Type B pancreatic cell (in vitro differentiated cells): ENCODE results near the gene PDE4B. TPM values are rescaled to one million over a fixed set of nuclear protein-coding genes. Genes with fewer than 3 reads are reported as not detected.

ENCODE experiments used
- DNase-seq: peaks from one replicate; pipeline ENCODE4 v3.0.0; 2021; ENCODE audit warnings: mixed read lengths; ENCODE audit not compliant: unreplicated experiment; ENCODE audit errors: extremely low spot score
- H3K27ac Mint-ChIP-seq: 2 replicates; pipeline ENCODE4 v1.8.0; 2021; ENCODE audit warnings: mild to moderate bottlenecking, mixed read lengths
- H3K27me3 Mint-ChIP-seq: 2 replicates; pipeline ENCODE4 v1.8.0; 2021; ENCODE audit warnings: mixed read lengths
- H3K36me3 Mint-ChIP-seq: 2 replicates; pipeline ENCODE4 v1.8.0; 2021; ENCODE audit warnings: mixed read lengths
- H3K4me1 Mint-ChIP-seq: one replicate; pipeline ENCODE4 v1.8.0; 2021; ENCODE audit warnings: mixed read lengths; ENCODE audit not compliant: unreplicated experiment
- H3K4me3 Mint-ChIP-seq: 2 replicates; pipeline ENCODE4 v1.8.0; 2021; ENCODE audit warnings: mild to moderate bottlenecking, mixed read lengths
- H3K9me3 Mint-ChIP-seq: 2 replicates; pipeline ENCODE4 v1.8.0; 2021; ENCODE audit warnings: mixed read lengths
- total RNA-seq: library from RNA; stranded (reverse); gene quantifications from 2 replicates; pipeline ENCODE4 v1.2.1, GENCODE V29; 2021; ENCODE audit warnings: low replicate concordance
- TF ChIP-seq, protein P1 (sequence below): fragments of 200-600 bp; sonication (generic); conservative IDR thresholded peaks from 2 replicates; pipeline ENCODE4 v1.5.0; 2021; ENCODE audit warnings: antibody characterized with exemption, mild to moderate bottlenecking

The PDE4B gene
- total RNA-seq, 1 donor from 2014 or later = 4.7 TPM

- peaks cover 4% of the 10 kb centered on the region for H3K9me3 Mint-ChIP-seq
Observed at GRCh38 chr1:66372522-66373101, 579.9 kb downstream of the PDE4B start.

GRCh38 chr1:66373157-66373591, 580.5 kb downstream of the PDE4B start:
- TF ChIP-seq, protein P1, sequence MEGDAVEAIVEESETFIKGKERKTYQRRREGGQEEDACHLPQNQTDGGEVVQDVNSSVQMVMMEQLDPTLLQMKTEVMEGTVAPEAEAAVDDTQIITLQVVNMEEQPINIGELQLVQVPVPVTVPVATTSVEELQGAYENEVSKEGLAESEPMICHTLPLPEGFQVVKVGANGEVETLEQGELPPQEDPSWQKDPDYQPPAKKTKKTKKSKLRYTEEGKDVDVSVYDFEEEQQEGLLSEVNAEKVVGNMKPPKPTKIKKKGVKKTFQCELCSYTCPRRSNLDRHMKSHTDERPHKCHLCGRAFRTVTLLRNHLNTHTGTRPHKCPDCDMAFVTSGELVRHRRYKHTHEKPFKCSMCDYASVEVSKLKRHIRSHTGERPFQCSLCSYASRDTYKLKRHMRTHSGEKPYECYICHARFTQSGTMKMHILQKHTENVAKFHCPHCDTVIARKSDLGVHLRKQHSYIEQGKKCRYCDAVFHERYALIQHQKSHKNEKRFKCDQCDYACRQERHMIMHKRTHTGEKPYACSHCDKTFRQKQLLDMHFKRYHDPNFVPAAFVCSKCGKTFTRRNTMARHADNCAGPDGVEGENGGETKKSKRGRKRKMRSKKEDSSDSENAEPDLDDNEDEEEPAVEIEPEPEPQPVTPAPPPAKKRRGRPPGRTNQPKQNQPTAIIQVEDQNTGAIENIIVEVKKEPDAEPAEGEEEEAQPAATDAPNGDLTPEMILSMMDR = no peak
- no peak for DNase-seq

More at GRCh38 chr1:66372522-66373101, 579.9 kb downstream of the PDE4B start:
- Mint-ChIP-seq H3K4me3 (no peak overlapping the region), H3K27me3 (no peaks in the 10 kb centered on the region), H3K36me3 (peaks cover 4% of the 10 kb centered on the region), H3K27ac (no peak overlapping the region), H3K4me1 (peaks cover 5% of the 10 kb centered on the region)
- TF ChIP-seq, protein P1 = no peak
- DNase-seq = no peak

DNA sequence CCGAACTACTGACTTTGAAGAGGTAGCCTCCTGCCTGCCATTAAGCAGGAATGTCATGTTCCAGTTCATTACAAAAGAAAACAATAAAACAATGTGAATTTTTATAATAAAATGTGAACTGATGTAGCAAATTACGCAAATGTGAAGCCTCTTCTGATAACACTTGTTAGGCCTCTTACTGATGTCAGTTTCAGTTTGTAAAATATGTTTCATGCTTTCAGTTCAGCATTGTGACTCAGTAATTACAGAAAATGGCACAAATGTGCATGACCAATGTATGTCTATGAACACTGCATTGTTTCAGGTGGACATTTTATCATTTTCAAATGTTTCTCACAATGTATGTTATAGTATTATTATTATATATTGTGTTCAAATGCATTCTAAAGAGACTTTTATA, 581.5 kb downstream of the PDE4B start:
- H3K9me3 Mint-ChIP-seq = peaks cover 4% of the 10 kb centered on the region
- H3K36me3 Mint-ChIP-seq = peaks cover 4% of the 10 kb centered on the region
- TF ChIP-seq, protein P1 = no peak

More at GRCh38 chr1:66373157-66373591, 580.5 kb downstream of the PDE4B start:
- Mint-ChIP-seq H3K36me3 (peaks cover 4% of the 10 kb centered on the region), H3K27ac (no peak overlapping the region), H3K4me1 (peaks cover 5% of the 10 kb centered on the region), H3K9me3 (peaks cover 4% of the 10 kb centered on the region), H3K4me3 (no peak overlapping the region), H3K27me3 (no peaks in the 10 kb centered on the region)

GRCh38 chr1:66374561-66375111, 581.9 kb downstream of the PDE4B start:
- no peak overlapping the region for H3K27ac Mint-ChIP-seq
- H3K9me3 Mint-ChIP-seq = peaks cover 4% of the 10 kb centered on the region
- TF ChIP-seq, protein P1 = no peak
- no peak overlapping the region for H3K4me3 Mint-ChIP-seq
- H3K36me3 Mint-ChIP-seq = peaks cover 4% of the 10 kb centered on the region
- H3K4me1 Mint-ChIP-seq = peaks cover 5% of the 10 kb centered on the region
- no peak for DNase-seq
- no peaks in the 10 kb centered on the region for H3K27me3 Mint-ChIP-seq

More for the DNA sequence above, 581.5 kb downstream of the PDE4B start:
- H3K4me3 Mint-ChIP-seq = no peak overlapping the region
- H3K27me3 Mint-ChIP-seq = no peaks in the 10 kb centered on the region
- DNase-seq = no peak
- peaks cover 5% of the 10 kb centered on the region for H3K4me1 Mint-ChIP-seq
- H3K27ac Mint-ChIP-seq = no peak overlapping the region

GRCh38 chr1:66375125-66375524, 582.4 kb downstream of the PDE4B start:
- DNase-seq = no peak
- Mint-ChIP-seq H3K36me3 (peaks cover 4% of the 10 kb centered on the region), H3K27ac (no peak overlapping the region), H3K4me3 (no peak overlapping the region), H3K4me1 (peaks cover 5% of the 10 kb centered on the region), H3K9me3 (peaks cover 4% of the 10 kb centered on the region), H3K27me3 (no peaks in the 10 kb centered on the region)
- TF ChIP-seq, protein P1 = no peak
